Esophagus muscularis mucosa (tissue), 4 donors: Measurements from ENCODE around the gene NTN3. TPM values are rescaled to one million over a fixed set of nuclear protein-coding genes. Genes with fewer than 3 reads are reported as not detected.

ENCODE experiments used
- DNase-seq: peaks from one replicate; pipeline ENCODE4 v3.0.0-alpha.2; 2017; ENCODE audit errors: extremely low spot score
- H3K27ac ChIP-seq, 4 donors: fragments of 200-600 bp; sonication (generic); replicated peaks in 1 of 4; 1 replicate in 3 of 4; 2 replicates in 1 of 4; pipeline ENCODE4 v1.5.1; 2016 to 2019; ENCODE audit warnings: mild to moderate bottlenecking in 1 of 4
- H3K27me3 ChIP-seq, 4 donors: fragments of 200-600 bp; sonication (generic); one replicate each; pipeline versions ENCODE4 v1.5.1 to v1.6.0; 2016 to 2019
- H3K36me3 ChIP-seq, 4 donors: fragments of 200-600 bp; sonication (generic); one replicate each; pipeline ENCODE4 v1.5.1; 2016 to 2019
- H3K4me1 ChIP-seq, 4 donors: fragments of 200-600 bp; sonication (generic); one replicate each; pipeline ENCODE4 v1.5.1; 2016 to 2019
- H3K4me3 ChIP-seq, 4 donors: fragments of 200-600 bp; sonication (generic); 1 replicate in 2 of 4; 2 replicates in 2 of 4; pipeline ENCODE4 v1.5.1; 2016 to 2019; ENCODE audit warnings: mild to moderate bottlenecking in 4 of 4, moderate library complexity in 1 of 4
- H3K9me3 ChIP-seq, 4 donors: fragments of 200-600 bp; sonication (generic); 1 replicate in 3 of 4; 2 replicates in 1 of 4; pipeline ENCODE4 v1.5.1; 2016 to 2019
- EP300 ChIP-seq: sonication (generic); formaldehyde crosslinking; IDR thresholded peaks from one replicate; pipeline ENCODE4 v1.6.1; 2017; ENCODE audit warnings: antibody characterized with exemption
- POLR2A ChIP-seq: fragments of 450-650 bp; IDR thresholded peaks from one replicate; pipeline ENCODE4 v1.6.1; 2017; ENCODE audit warnings: antibody characterized with exemption, moderate library complexity, mild to moderate bottlenecking, low read depth
- POLR2AphosphoS5 ChIP-seq, 2 donors: sonication (generic); formaldehyde crosslinking; IDR thresholded peaks; one replicate each; pipeline ENCODE4 v1.6.1; 2017; ENCODE audit warnings: antibody characterized with exemption in 2 of 2
- WGBS: methylation state at CpG from one replicate; pipeline ENCODE4 v1.1.5; 2018; 5-methylcytosine and 5-hydroxymethylcytosine counted together
- intact Hi-C: fragments of 100-400 bp; cut with DNase I; formaldehyde crosslinking; loops from one replicate; pipeline ENCODE4 v1.15.1; 2023
- total RNA-seq, 4 donors: library from RNA; depleted of rRNA; stranded (reverse); fragments of >200 nt; gene quantifications; one replicate each; pipeline versions ENCODE4 v1.1.0 to v1.2.1, GENCODE V29; 2016
- TF ChIP-seq, protein P1 (sequence below), 3 experiments: fragments of 200-600 bp in 2 of 3; fragments of 450-650 bp in 1 of 3; sonication (generic) in 2 of 3; IDR thresholded peaks; one replicate each; pipeline ENCODE4 v1.5.1; 2017 to 2019; ENCODE audit warnings: antibody characterized with exemption in 3 of 3, mild to moderate bottlenecking in 2 of 3, moderate library complexity in 1 of 3

Gene NTN3
- total RNA-seq, 4 donors from 2014 or later = 0.19 to 0.42 (median 0.29) TPM; not detected in 1

DNA sequence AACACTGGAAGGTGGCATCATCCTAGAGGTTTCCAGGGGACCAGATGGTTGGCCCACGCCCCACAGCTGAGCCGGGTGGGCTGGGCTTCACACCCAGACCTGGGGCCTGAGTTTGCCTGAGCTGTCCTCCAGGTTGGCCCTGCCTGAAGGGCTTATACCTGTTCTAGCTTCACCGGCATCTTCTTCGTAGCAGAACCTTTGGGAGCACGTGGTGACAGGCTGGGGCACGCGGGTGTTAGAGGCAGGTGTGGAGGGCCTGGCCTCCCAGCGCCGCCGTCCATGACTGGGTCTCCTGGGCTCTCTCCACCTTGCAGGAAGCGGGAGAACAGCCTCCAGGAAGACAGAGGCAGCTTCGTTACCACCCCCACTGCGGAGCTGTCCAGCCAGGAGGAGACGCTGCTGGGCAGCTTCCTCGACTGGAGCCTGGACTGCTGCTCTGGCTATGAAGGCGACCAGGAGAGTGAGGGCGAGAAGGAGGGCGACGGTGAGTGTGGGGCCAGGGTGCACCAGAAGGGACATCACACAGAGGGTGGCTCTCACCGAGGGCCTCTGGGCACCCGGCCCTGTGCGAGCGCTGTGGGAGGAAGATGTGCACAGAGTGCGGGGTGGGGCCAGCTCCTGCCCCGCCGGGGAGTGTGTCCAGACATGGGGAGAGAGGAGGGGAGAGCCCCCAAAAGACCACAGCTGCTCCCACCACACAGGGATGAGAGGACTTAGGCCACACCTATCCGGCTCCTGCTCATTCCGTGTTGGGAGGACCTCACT is 15.8 kb upstream of the NTN3 start:
- Histone ChIP-seq H3K4me1 (peaks cover 12 to 16% (median 13%) of the 10 kb centered on the region in 4 donors), H3K27ac (no peak overlapping the region), H3K9me3 (no peaks in the 10 kb centered on the region), H3K27me3 (no peaks in the 10 kb centered on the region), H3K36me3 (peaks cover 0 to 21% (median 9%) of the 10 kb centered on the region in 4 donors), H3K4me3 (no peak overlapping the region)
- no peak for TF ChIP-seq POLR2A
- no peak for TF ChIP-seq EP300
- TF ChIP-seq POLR2AphosphoS5 (IDR thresholded peaks at IDR 0.05) = no peak
- TF ChIP-seq, protein P1, sequence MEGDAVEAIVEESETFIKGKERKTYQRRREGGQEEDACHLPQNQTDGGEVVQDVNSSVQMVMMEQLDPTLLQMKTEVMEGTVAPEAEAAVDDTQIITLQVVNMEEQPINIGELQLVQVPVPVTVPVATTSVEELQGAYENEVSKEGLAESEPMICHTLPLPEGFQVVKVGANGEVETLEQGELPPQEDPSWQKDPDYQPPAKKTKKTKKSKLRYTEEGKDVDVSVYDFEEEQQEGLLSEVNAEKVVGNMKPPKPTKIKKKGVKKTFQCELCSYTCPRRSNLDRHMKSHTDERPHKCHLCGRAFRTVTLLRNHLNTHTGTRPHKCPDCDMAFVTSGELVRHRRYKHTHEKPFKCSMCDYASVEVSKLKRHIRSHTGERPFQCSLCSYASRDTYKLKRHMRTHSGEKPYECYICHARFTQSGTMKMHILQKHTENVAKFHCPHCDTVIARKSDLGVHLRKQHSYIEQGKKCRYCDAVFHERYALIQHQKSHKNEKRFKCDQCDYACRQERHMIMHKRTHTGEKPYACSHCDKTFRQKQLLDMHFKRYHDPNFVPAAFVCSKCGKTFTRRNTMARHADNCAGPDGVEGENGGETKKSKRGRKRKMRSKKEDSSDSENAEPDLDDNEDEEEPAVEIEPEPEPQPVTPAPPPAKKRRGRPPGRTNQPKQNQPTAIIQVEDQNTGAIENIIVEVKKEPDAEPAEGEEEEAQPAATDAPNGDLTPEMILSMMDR (IDR thresholded peaks at IDR 0.05) = no peak
- DNase-seq = no peak
- WGBS = 92% methylated on average over 26 of the region's 28 CpGs
- intact Hi-C loops = loop anchor here (5.0 kb wide), 1 partner anchor 47 kb away; no protein-coding TSS in a partner anchor

DNA sequence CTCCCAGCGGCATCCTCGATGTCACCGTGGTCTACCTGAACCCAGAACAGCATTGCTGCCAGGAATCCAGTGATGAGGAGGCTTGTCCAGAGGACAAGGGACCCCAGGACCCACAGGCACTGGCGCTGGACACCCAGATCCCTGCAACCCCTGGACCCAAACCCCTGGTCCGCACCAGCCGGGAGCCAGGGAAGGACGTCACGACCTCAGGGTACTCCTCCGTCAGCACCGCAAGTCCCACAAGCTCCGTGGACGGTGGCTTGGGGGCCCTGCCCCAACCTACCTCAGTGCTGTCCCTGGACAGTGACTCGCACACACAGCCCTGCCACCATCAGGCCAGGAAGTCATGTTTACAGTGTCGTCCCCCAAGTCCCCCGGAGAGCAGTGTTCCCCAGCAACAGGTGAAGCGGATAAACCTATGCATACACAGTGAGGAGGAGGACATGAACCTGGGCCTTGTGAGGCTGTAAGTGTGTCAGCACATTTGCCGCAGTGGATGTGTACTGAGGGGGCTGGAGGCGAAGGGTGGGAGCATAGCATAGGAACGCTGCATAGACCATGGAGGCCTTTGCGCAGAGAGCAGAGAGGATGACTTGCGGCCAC is 14.4 kb upstream of the NTN3 start:
- TF ChIP-seq, protein P1 (IDR thresholded peaks at IDR 0.05) = no peak
- no peak for TF ChIP-seq POLR2AphosphoS5 (IDR thresholded peaks at IDR 0.05)
- TF ChIP-seq EP300 = no peak
- TF ChIP-seq POLR2A = no peak
- Histone ChIP-seq H3K4me3 (no peak overlapping the region), H3K27me3 (no peaks in the 10 kb centered on the region), H3K36me3 (peaks cover 0 to 21% (median 9%) of the 10 kb centered on the region in 4 donors), H3K9me3 (no peaks in the 10 kb centered on the region), H3K27ac (no peak overlapping the region), H3K4me1 (peaks cover 15 to 20% (median 17%) of the 10 kb centered on the region in 4 donors)
- intact Hi-C loops = loop anchor here (2.0 to 5.0 kb wide), 2 partner anchors 26 to 46 kb away; no protein-coding TSS in a partner anchor
- no peak for DNase-seq
- 94% methylated on average over 17 of the region's 21 CpGs for WGBS

DNA sequence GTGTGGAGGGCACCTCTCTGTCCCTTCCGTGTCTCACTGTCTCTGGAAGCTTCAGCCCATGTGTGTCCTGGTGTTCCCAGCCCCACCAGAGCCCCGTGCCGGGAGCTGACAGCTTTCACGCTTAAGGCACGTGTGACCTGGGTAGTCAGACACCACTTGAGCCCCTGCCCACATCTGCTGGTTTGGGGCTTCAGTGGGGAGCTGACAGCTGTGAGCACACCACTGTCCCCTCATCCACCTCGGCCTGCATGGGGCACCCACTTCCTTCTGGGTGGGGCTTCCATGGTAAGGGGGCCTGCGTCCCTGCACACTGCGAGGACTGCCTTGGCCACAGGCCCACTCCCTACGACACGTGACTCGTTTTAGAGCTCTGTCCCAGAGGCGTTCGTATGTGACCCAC is 13.8 kb upstream of the NTN3 start:
- no peaks in the 10 kb centered on the region for H3K27me3 ChIP-seq
- H3K9me3 ChIP-seq = no peaks in the 10 kb centered on the region
- no peak overlapping the region for H3K27ac ChIP-seq
- intact Hi-C loops = loop anchor here (2.0 to 5.0 kb wide), 2 partner anchors 26 to 45 kb away; no protein-coding TSS in a partner anchor
- H3K4me1 ChIP-seq = peaks cover 15 to 20% (median 17%) of the 10 kb centered on the region in 4 donors
- no peak overlapping the region for H3K4me3 ChIP-seq
- no peak for DNase-seq
- WGBS = 68% methylated on average over 11 of the region's 13 CpGs
- TF ChIP-seq POLR2AphosphoS5 (IDR thresholded peaks at IDR 0.05) (no peak), POLR2A (no peak), EP300 (no peak)
- TF ChIP-seq, protein P1 (IDR thresholded peaks at IDR 0.05) = no peak
- H3K36me3 ChIP-seq = peaks cover 0 to 21% (median 9%) of the 10 kb centered on the region in 4 donors

DNA sequence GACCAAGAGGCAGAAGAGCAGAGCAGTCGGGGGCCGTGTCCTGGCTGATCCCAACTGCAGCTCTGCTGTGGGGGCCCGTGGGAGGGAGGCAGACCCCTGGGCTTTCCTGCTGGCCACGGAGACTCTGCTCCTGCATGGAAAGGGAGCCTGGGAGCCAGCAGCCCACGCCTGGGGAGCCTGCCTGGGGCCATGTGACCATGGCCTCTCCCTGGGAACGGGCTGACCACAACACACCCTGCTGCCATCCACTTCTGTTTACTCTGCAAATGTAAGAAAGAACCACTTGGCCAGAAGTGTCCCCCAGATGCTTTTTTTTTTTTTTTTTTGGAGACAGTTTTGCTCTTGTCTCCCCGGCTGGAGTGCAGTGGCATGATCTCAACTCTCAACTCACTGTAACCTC is 13.2 kb upstream of the NTN3 start:
- Histone ChIP-seq H3K4me1 (peaks cover 15 to 20% (median 17%) of the 10 kb centered on the region in 4 donors), H3K27ac (no peak overlapping the region), H3K4me3 (no peak overlapping the region), H3K9me3 (no peaks in the 10 kb centered on the region), H3K36me3 (peaks cover 0 to 21% (median 9%) of the 10 kb centered on the region in 4 donors), H3K27me3 (no peaks in the 10 kb centered on the region)
- no peak for TF ChIP-seq POLR2AphosphoS5 (IDR thresholded peaks at IDR 0.05)
- TF ChIP-seq, protein P1 (IDR thresholded peaks at IDR 0.05) = no peak
- no peak for TF ChIP-seq EP300
- no peak for TF ChIP-seq POLR2A
- DNase-seq = no peak
- 81% methylated on average over 5 of the region's 7 CpGs for WGBS
- intact Hi-C loops = loop anchor here (2.0 to 5.0 kb wide), 2 partner anchors 27 to 44 kb away; no protein-coding TSS in a partner anchor
